C1 segment of cervical spinal cord (tissue), 14 donors: ENCODE results near the gene SLC66A2.

Source experiments
- DNase-seq, 14 donors: peaks; one replicate each; lab custom pipeline; 2025; lab: John Stamatoyannopoulos, UW

SLC66A2 gene

DNA sequence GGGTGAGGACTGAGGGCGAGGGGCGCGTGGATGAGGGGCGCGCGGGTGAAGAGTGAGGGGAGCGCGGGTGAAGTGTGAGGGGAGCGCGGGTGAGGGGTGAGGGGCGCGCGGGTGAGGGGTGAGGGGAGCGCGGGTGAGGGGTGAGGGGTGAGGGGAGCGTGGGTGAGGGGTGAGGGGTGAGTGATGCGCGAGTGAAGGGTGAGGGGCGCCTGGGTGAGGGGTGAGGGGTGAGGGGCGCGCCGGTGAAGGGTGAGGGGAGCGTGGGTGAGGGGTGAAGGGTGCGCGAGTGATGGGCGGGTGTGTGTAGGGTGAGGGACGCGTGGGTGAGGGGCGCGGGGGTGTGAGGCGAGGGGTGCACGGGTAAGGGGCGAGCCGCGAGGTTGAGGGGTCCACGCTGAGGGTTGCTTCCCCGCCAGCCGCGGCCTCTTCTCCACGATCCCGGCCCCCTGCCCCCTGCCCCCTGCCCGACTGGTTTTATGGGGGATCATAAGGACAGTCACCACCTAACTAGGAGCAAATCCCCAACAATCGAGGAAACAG is 1.1 kb upstream of the SLC66A2 start:
- no peak for DNase-seq

DNA sequence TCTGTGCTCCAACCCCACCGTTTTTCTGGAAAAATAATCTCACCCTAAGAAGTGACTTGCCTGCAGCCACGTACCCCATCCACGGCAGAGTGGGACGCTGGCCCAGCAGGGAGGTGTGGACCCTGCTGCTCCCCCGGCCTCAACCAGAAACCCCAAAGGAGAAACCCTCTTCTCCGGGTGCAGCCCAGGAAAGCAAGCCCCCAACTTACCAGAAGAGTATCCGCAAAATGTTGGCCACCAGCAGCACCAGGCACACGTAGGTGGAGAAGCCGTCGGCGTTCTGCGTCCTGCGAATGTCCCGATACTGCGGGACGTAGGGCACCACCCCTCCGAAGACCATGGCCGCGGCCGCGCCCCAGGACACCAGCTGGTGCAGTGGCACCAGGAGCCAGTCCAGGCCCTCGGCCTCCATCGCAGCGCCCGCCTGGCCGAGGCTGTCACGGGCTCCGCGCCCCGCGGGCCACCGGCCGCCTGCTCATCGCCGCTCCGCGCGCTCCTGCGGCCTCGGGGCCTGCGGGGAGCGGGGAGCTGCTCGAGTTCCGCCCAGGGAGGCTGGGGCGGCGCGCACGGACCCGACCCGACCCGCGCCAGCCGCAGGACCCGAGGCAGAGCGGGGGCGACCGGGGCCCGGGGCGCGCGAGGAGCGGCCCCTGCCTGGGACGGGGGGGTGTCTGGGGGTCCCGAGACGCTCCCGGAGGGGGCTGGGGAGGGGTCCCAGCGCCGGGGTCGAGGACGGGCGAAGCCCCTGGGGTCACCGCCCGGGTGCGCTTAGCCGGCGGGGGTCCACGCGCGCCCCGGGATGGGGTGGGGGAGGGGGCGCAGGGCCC is 725 bp downstream of the SLC66A2 start:
- peak in 2 of 14 donors; percentile 22 to 41 for DNase-seq

DNA sequence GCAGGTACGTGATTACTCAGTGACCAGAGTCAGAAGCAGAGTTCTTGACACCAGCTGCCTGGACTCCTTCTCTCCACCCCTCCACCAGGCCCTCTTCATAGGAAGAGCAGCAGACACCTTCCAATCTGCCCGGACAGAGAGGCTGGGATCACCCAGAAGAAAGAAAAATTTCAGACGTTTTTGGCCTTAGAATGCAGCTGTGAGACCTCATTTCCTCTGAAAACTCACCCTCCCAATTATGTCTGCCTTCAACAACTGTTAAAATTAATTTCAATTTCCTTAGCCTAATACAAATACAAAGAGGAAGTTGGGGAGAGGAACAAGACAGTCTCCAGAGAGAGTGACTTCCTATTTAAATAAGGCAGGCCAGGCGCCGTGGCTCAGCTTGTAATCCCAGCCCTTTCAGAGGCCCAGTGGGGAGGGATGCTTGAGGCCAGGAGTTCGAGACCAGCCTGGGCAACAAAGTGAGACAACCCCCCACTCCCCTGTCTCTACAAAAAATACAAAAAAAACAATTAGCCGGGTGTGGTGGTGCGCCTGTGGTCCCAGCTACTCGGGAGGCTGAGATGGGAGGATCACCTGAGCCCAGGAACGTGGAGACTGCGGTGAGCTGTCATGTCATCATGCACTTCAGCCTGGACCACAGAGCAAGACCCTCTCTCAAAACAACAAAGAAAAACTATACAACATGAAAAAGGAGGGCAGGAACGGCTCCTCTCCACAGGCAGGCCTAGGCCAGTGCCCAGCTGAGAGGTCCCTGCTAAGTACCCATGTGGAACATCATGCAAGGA is 1.6 kb downstream of the SLC66A2 start:
- no peak for DNase-seq

DNA sequence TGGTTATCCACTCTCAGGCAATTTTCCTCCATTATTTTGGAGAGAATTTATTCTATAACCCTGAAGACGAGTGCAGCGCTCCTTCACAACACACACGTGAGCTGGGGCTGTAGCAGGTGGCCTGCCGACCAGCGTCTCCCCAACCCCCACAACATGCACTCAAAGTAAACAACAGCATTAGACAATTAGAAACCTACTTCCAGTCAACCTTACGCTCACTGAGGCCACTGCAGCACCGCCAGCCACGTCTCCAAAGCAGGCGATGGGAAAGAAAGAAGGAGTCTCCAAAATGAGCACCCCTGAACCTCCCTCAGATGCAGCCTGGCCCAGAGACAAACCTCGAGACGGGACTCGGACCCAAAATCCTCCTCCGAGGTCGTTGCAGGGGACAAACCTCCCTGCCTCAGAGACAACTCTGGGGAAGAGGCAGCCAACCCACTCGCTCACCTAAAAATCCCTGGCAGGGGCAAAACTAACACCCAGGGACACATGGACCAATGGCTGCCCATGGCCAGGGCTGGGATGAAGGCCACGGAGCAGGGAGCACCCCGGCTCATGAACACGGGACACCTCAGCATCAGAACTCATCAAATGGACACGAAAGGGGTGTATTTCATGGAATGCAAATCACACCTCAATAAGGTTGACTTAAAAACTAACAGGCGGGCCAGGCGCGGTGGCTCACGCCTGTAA is 2.6 kb downstream of the SLC66A2 start:
- DNase-seq: no peak

DNA sequence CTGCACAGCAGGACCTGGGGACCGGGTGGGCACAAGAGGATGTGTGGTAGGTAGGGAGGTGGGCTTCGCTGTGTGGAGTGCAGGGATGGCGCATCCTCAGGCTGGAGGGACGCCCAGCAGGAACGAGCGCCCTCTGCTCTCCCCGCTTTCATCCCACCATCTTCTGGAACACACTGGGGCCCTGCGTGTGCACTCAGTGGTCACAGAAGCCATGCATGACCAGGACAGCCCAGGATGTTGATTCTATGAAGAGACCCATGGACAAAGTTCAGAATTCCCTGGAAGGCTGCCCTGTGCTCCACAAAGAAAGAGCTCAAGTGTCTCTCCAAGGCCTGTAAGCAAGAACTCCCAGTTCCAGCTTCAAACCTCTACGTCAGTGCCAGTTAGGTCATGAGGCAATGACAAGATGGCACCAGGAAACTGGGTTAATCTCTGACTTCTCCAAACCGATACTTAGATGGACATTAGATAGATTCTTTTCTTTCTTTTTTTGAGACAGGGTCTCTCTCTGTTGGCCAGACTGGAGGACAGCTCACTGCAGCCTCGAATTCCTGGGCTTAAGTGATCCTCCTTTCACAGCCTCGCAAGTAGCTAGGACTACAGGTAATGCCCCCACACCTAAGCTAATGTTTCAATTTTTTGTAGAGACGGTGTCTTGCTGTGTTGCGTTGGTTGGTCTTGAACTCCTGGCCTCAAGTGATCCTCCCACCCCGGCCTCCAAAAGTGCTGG is 3.4 kb downstream of the SLC66A2 start:
- DNase-seq: no peak

DNA sequence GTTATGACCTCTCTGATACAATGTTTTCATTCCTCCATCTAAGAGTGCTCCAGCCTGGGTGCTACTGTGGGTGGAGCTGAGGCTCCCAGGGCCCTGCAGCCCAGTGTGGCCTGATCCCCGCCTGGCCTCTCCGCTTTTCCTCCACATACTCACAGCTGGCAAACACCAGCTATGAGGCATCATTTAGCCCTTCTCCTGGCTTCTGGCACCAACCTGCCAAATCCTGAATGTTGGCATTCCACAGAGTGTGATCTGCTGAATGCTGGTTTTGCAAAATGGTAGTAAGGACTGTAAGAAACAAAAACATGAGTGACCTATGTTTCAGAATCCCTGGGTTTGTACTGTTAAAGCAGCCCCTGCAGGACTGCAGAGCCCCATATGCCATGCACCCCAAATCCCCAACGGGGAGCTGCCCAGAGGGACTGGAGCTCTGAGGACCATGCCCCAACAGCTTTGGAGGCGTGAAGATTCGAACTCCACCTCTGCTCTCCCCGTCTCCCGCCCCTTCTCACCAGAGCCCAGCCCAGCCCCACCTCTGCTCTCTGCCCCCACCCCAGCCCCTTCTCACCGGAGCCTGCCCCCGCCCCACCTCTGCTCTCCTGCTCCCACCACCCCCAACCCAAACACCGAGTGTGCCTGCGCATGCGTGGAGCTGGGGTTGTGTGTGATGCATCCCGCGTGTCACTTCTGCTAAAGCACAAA is 4.2 kb downstream of the SLC66A2 start:
- DNase-seq: no peak

DNA sequence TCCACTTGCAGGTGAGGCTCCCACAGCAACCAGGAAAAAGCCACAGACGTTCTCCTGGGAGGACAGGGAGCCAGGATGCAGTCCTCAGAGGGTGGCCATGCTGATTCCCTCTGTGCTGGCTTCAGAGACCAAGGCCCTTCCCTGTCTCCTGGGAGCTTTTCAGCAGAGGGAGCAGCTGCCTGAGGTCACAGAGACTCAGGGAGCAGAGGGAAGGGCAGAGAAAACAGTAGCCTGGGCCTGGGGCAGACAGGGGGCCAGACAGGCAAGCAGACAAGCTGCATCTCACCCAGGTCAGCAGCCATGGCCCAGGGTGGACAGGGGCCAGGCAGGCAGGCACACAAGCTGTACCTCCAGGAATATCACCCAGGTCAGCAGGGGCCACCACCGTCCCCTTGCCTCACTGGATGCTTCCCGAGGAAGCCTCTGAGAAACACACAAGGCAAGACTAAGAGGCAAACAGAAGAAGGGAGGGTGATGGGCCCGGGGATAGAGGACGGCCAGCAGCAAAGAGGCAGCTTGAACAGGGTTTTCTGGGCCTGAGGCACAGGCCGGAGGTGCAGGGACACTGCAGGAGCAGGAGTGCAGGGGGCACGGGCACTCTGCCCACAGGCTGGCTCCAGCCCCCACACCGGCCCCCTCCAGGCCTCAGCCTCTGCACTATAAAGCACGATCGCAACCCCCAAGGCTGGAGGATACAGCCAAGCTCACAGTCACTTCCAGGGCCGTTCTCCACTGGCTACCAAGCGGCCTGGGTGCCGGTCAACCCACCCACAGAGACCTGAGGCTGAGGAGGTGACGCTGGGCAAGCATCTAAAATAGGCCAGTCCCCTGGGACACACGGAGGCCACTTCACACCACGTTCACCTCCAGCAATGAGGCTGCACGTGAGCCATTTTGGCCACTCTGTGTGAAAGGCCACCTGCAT is 6.1 kb downstream of the SLC66A2 start:
- no peak for DNase-seq

DNA sequence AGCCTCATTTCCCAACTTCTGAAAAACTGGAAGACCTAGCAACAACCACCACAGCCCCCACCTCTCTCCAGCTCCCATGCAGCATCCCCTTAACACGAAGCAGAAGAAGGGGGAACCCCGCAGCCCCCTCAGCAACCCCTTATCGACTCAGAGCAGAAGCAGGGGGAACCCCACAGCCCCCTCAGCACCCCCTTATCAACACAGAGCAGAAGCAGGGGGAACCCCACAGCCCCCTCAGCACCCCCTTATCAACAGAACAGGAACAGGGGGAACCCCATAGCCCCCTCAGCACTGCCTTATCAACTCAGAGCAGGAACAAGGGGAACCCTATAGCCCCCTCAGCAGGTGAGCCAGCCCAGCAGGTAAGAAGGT is 6.7 kb downstream of the SLC66A2 start:
- DNase-seq: no peak

DNA sequence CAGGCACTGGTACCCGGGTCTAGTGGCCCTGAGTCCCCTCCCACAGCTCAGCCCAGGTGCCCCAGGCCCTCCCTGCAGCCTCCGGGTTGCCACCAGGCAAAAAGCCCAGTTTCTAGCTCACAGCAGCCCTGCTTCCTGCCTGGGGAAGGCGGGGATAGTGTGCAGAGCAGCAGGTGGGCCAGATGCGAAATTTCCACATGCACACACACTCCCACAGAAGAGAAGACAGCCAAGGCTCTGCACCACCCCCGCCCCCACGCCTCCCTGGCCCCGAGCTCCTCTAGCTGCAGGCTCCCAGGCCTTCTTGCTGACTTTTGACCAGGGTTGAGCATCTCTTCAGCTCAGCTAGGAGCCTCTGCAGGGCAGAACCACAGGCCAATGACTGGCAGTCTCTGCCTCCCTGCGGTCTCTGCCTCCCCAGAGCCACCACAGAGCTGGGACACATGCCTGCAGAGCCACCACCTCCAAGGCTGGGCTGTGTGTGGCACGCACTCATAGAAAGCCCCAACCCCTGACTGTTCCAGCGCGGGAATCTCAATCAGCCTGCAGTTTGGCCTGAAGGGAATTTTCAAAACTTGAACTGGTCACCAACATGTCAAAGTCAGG is 7.2 kb downstream of the SLC66A2 start:
- DNase-seq: no peak

DNA sequence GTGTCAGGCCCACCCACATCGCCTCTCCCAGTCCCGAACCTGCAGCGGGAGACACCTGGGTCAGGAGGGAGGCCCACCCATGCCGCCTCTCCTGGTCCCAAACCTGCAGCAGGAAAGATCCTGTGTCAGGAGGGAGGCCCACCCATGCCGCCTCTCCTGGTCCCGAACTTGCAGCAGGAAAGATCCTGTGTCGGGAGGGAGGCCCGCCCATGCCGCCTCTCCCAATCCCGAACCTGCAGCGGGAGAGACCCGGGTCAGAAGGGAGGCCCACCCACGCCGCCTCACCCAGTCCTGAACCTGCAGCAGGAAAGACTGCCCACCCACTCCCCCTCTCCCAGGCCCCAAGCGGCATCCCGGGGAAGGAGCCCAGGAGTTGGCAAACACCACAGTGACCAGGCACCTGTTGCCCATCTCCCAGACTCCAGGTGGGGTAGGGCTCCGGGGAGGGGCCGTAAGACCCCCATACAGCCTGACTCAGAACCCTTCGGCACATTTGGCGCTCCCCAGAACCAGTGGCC is 7.8 kb downstream of the SLC66A2 start:
- DNase-seq: no peak

DNA sequence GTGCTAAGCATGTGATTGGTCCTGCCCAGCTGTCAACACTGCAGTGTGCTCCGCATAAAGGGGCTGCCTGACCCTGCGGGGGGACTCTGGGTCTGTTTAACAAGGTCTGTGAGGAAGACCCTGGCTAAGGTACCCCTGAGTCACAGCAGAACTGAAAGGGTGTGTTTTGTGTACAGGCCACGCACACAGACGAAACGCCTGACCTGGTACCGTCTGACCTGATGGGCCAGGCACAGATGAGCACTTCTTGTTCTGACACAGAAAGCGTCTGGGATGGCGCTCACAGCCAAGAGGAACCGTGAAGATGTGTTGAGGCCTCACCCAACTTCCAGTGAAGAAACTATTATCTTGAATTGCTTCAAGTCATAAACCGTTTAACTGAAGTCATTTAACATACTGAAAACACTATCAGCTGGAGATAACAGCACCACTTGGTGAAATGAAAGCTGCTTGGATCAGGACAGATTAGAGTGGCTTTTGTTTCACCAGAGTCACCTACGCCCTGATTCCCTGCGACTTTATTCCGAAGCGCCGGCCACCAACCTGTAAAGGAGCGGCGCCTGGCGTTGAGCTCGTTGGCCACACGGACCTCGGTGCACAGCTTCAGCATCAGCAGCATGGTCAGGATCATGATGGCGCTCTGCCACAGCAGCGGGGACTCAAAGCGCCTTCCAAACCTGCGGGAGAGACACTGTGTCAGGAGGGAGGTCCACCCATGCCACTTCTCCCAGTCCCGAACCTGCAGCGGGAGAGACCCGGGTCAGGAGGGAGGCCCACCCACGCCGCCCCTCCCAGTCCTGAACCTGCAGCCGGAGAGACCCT is 8.5 kb downstream of the SLC66A2 start:
- no peak for DNase-seq

DNA sequence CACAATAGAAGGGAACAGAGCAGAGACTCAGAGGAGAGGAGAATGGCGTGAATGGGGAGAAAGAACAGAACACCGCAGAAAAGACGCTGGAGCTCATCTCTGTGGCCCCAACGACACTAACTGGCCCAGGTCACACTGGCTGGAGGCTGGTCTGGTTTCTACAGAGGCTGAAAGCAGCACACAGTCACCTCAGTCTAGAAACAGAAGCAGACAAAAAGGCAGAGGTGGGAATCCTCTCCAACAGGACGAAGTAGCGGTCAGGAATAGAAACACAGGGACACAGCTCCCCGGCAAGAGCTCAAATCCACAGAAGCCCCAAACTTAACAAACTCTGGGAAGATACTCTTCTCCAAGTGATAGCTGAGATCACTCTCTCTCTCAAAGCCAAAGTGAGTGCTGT is 9.2 kb downstream of the SLC66A2 start:
- no peak for DNase-seq

DNA sequence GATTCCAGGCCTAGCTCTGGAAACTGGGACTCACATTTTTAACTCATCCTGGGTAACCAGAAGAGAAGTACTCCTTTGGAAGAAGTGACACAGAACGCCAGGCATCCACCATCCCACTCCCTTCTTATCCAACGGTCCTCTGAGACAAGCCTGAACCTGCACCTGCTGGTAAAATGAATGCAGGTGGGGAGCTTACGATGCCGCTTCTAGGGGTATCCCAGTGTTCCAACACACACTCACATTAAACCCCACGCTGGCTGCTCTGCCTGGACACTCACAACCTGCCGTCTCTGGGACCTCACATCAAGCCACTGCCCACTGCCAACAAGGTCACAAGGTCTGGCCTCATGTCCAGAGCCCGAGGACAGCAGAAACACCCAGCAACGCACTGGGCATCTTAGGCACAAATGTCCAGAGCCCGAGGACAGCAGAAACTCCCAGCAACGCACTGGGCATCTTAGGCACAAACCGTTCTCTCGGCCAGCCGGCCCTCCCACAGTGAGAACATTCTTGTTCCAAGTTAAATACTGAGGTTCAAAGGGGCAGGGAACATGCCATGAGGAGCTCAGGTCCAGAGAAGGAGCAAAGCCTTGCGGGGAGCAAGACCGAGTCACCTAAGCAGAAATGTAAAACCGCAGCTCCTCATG is 9.9 kb downstream of the SLC66A2 start:
- peak in 6 of 14 donors; percentile 28 to 76 (median 48) for DNase-seq

DNA sequence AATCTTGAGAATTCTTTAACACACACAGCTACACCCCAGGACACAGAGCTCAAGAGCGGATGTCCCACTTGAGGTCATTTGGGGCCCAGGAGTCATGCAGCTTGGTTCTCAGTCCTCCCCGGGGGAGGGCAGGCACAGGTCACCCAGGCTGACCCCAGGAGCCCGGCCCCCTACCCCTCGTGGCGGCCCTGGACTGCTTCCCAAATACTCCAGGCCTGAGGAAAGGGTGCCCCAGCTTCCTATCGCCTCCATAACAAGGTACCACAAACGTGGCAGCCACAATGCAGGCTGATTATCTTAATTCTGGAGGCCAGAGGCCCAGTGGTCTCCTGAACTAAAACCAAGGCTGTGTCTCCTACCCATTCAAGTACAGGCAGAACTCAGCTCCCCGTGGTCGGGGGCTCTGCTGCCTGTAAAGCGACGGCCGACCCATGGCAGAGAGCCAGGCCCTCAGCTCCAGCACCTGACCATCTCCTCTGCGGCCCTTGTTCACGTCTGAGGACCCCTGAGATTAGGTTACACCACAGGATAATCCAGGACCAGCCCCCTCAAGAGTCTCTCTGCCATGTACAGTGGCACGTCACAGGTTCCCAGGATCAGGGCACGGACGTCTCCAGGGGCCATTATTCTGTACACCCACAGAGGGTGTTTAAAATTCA is 10.5 kb downstream of the SLC66A2 start:
- no peak for DNase-seq

DNA sequence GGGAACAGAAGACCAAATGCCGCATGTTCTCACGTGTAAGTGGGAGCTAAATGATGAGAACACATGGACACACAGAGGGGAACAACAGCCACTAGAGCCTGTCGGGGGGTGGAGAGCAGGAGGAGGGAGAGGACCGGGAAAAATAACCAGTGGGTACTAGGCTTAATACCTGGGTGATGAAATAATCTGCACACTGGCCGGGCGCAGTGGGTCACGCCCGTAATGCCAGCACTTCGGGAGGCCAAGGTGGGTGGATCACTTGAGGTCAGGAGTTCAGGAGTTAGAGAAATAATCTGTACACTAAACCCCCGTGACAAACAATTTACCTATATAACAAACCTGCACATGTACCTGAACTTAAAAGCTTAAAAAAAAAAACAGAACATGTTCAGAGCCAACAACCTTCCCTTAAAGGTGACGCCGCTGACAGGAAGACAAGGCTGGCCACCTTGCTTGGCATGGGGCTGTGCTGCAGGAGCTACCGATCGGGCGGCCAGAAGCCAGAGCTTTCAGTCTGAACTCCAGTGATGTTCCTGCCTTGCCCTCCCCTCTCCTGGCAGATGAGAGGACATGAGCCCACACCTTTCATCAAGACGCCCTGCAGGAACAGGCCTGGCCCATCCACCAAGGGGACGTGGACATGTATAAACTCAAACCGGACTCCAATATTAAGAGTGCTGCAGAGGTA is 11.2 kb downstream of the SLC66A2 start:
- no peak for DNase-seq

DNA sequence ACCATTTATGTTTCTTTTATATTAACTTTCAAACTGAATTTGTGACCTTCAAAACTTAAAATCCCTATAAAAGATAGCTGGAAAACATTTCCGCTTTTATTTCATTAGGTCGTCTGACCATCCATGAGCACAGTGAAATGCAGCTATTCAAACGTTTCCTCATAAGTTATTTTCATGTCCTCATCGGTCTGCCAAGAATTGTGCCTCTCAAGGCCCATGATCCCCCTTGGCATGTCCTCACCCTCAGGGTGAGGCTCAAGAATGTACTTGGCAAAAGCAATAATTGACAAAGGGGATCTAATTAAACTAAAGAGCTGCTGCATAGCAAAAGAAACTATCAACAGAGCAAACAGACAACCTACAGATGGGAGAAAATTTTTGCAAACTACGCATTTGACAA is 12.4 kb downstream of the SLC66A2 start:
- DNase-seq: no peak
